SK-N-MC (cell line): Measurements from ENCODE around the gene TMEM164.

Experiments used
- EZH2 ChIP-seq: fragments of 200-600 bp; sonication (generic); IDR thresholded peaks from one replicate; pipeline ENCODE4 v1.6.1; 2017; ENCODE audit warnings: antibody characterized with exemption
- POLR2AphosphoS5 ChIP-seq: IDR thresholded peaks from 2 replicates; pipeline ENCODE4 v1.6.1; 2012; ENCODE audit warnings: mild to moderate bottlenecking, low read depth, low read length, borderline replicate concordance

DNA sequence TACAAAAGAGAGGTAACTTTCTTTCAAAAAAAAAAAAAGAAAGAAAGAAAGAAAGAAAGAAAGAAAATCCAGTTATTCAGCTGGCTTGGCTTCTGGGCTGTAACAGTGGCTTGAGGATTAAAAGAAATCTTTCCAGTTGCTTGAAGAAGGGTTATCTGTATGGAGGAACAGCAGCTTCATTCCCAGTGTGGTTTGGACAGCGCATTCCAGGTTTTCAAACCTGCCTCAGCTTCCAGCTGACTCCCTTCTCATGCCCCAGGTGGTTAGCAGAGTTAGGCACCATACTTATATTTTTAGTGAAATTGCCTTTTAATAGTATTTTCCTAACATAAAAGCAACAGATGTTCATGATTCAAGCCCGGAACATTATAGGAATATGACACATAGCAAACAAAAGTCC lies 48.6 kb downstream of the TMEM164 start:
- TF ChIP-seq EZH2 (no peak), POLR2AphosphoS5 (no peak)
